MCF 10A (cell line): ENCODE data around the gene MTRF1. TPM values are rescaled to one million over a fixed set of nuclear protein-coding genes. Genes with fewer than 3 reads are reported as not detected.

Experiments
- BruUV-seq: library from RNA; stranded (reverse); fragments of 400-500 nt; replicated peaks from 2 replicates; lab custom pipeline; 2021; lab: Mats Ljungman, UMichigan
- CTCF ChIA-PET: fragments of 300-600 bp; sonication (Branson Sonifier 250); formaldehyde crosslinking; extraction: SDS; loops from one replicate; lab custom pipeline; 2021; ENCODE audit warnings: antibody characterized with exemption, inconsistent platforms; lab: Yijun Ruan, JAX
- POLR2A ChIA-PET: fragments of 300-600, 350-650 bp; sonication (Branson Sonifier 250); formaldehyde crosslinking; extraction: SDS; loops from one replicate; lab custom pipeline; 2020; ENCODE audit warnings: antibody characterized with exemption, inconsistent platforms; lab: Yijun Ruan, JAX
- DNase-seq: peaks from one replicate; pipeline ENCODE4 v3.0.0-alpha.2; 2018; ENCODE audit not compliant: unreplicated experiment
- H3K27ac Mint-ChIP-seq: one replicate; pipeline ENCODE4 v1.8.0; 2022; ENCODE audit warnings: mild to moderate bottlenecking, low read depth, mixed read lengths; ENCODE audit not compliant: unreplicated experiment
- H3K27me3 Mint-ChIP-seq: one replicate; pipeline ENCODE4 v1.8.0; 2022; ENCODE audit warnings: mixed read lengths; ENCODE audit not compliant: insufficient read depth, unreplicated experiment
- H3K36me3 Mint-ChIP-seq: one replicate; pipeline ENCODE4 v1.8.0; 2022; ENCODE audit warnings: mild to moderate bottlenecking, moderate library complexity, mixed read lengths; ENCODE audit not compliant: insufficient read depth, unreplicated experiment
- H3K4me1 Mint-ChIP-seq: one replicate; pipeline ENCODE4 v1.8.0; 2022; ENCODE audit warnings: mixed read lengths; ENCODE audit not compliant: insufficient read depth, unreplicated experiment
- H3K4me3 Mint-ChIP-seq: one replicate; pipeline ENCODE4 v1.8.0; 2022; ENCODE audit warnings: mild to moderate bottlenecking, moderate library complexity, mixed read lengths; ENCODE audit not compliant: unreplicated experiment
- H3K9me3 Mint-ChIP-seq: one replicate; pipeline ENCODE4 v1.8.0; 2022; ENCODE audit warnings: mixed read lengths; ENCODE audit not compliant: unreplicated experiment
- CTCF ChIP-seq: fragments of 200-600 bp; IDR thresholded peaks from one replicate; pipeline ENCODE4 v1.8.0; 2022; ENCODE audit warnings: antibody characterized with exemption, mild to moderate bottlenecking; ENCODE audit not compliant: unreplicated experiment
- intact Hi-C: fragments of 100-400 bp; cut with micrococcal nuclease; formaldehyde crosslinking; loops from 2 replicates; pipeline ENCODE4 v1.14.1; 2022
- total RNA-seq: library from RNA; stranded (reverse); gene quantifications from 2 replicates; pipeline ENCODE4 v1.2.3, GENCODE V29; 2022

MTRF1 gene
- total RNA-seq, 1 experiment from 2014 or later, result 10.3 TPM

GRCh38 chr13:41211062-41211461 lies 52.3 kb downstream of the MTRF1 start:
- Mint-ChIP-seq H3K4me1 (no peaks in the 10 kb centered on the region), H3K27ac (no peak overlapping the region), H3K4me3 (no peak overlapping the region), H3K27me3 (no peaks in the 10 kb centered on the region), H3K9me3 (peaks cover 32% of the 10 kb centered on the region), H3K36me3 (no peaks in the 10 kb centered on the region)
- intact Hi-C loops, result no loop called here
- POLR2A ChIA-PET, result no interaction called here
- DNase-seq, result no peak
- no TSS peak for BruUV-seq
- no peak for TF ChIP-seq CTCF
- CTCF ChIA-PET, result interaction anchor here (0.6 to 1.3 kb wide), 2 partner anchors 12 to 15 kb away, joined by 3 to 4 read pairs; no protein-coding TSS in a partner anchor

GRCh38 chr13:41206467-41206866 lies 56.9 kb downstream of the MTRF1 start:
- no peak for TF ChIP-seq CTCF
- DNase-seq, result no peak
- Mint-ChIP-seq H3K4me1 (no peaks in the 10 kb centered on the region), H3K9me3 (peaks cover 23% of the 10 kb centered on the region), H3K27me3 (no peaks in the 10 kb centered on the region), H3K36me3 (no peaks in the 10 kb centered on the region), H3K4me3 (no peak overlapping the region), H3K27ac (no peak overlapping the region)
- no TSS peak for BruUV-seq
- ChIA-PET CTCF (interaction anchor here (1.3 kb wide), 1 partner anchor 16 kb away, joined by 4 read pairs; no protein-coding TSS in a partner anchor), POLR2A (interaction anchor here (0.6 kb wide), 1 partner anchor 145 kb away, joined by 3 read pairs; the partner anchor contains the start of gene WBP4)
- intact Hi-C loops, result no loop called here

DNA sequence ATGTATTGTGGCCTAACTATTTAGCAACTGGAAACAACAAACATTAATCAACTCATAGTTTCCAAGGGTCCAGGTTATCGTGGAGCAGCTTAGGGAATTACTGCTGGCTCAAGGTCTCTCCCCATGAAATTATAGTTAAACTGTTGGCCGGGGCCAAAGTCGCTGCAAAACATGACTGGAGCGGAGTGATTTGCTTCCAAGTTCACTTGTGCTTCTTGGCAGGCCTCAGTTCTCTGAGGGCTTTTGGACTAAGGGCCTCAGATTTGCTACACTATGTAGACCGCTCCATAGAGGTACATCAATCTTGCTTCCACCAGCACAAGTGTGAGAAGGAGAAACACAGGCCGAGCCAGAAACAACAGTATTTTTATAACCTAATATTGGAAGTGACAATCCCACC lies 59.6 kb downstream of the MTRF1 start:
- H3K27ac Mint-ChIP-seq, result no peak overlapping the region
- CTCF ChIA-PET, result interaction anchor here (0.6 to 0.8 kb wide), 2 partner anchors 65 to 129 kb away, joined by 3 to 6 read pairs; no protein-coding TSS in a partner anchor
- intact Hi-C loops, result no loop called here
- POLR2A ChIA-PET, result interaction anchor here (0.6 to 0.9 kb wide), 4 partner anchors 8 to 1664 kb away, joined by 3 to 4 read pairs (median 4); no protein-coding TSS in a partner anchor
- BruUV-seq, result no TSS peak
- peaks cover 15% of the 10 kb centered on the region for H3K9me3 Mint-ChIP-seq
- H3K27me3 Mint-ChIP-seq, result no peaks in the 10 kb centered on the region
- no peaks in the 10 kb centered on the region for H3K36me3 Mint-ChIP-seq
- no peak for TF ChIP-seq CTCF
- H3K4me3 Mint-ChIP-seq, result no peak overlapping the region
- DNase-seq, result no peak
- no peaks in the 10 kb centered on the region for H3K4me1 Mint-ChIP-seq

GRCh38 chr13:41200126-41200525 lies 63.2 kb downstream of the MTRF1 start:
- no peaks in the 10 kb centered on the region for H3K36me3 Mint-ChIP-seq
- no peak overlapping the region for H3K27ac Mint-ChIP-seq
- intact Hi-C loops, result no loop called here
- H3K4me1 Mint-ChIP-seq, result peaks cover 5% of the 10 kb centered on the region
- CTCF ChIA-PET, result interaction anchor here (1.2 kb wide), 1 partner anchor 22 kb away, joined by 3 read pairs; no protein-coding TSS in a partner anchor
- H3K27me3 Mint-ChIP-seq, result no peaks in the 10 kb centered on the region
- no peak overlapping the region for H3K4me3 Mint-ChIP-seq
- no peak for DNase-seq
- POLR2A ChIA-PET, result no interaction called here
- H3K9me3 Mint-ChIP-seq, result no peaks in the 10 kb centered on the region
- BruUV-seq, result no TSS peak
- no peak for TF ChIP-seq CTCF
